ENCODE measurements around the gene RBM28. TPM values are rescaled to one million over a fixed set of nuclear protein-coding genes. Genes with fewer than 3 reads are reported as not detected.

RBM28 gene
- total and polyA plus RNA-seq, 2 of the 8 experiments (the other 6 are each of a cell fraction or from before 2014, with no cell fraction given), result 12.8 to 65.3 TPM

DNA sequence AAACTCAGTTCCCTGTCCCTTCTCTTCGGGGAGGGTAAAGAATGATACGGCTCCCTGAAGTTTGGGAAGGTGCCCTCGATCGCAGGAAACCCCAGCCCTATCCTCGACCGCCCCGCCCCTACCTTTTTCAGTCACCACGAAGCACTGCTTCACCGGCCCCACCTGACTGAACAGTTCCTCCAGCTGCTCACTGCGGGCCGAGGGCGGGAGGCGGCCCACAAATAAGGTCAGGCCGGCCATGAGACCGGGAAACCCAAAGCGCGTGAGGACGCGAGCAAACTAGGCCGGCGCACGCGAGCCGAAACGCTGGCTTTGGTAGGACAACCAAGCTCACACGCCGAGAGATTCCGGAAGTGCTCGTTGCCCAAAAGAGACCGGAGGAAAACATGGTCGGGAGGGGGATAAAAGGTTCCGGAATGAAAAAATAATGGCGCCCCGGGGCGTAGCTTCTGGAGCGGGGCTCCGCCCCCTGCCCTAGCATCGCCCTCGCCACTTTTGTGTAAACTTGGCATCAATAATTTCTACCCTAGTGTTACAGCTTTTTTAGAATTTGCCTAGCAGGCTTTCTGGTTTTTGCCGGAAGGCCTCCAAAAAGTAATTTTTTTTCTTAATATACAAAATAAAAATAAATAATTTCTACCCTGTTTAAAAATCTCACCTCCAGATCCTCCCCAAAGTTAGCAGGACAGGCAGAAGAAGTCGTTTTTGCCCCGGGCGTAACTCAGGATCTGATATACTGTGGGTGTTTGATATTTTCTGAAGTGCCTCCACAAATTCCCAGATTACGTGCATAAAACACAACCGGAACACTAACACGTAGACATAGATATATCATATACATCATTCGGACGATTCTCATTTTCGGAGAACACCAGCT lies at the start of gene RBM28 (continued):
- TF ChIP-seq KDM5A (IDR thresholded peaks at IDR 0.05; ENCODE audit: low read length) (peak; percentile 82), POLR2A (IDR thresholded peaks at IDR 0.05; ENCODE audit: control extremely low read depth in 1 of 2, low read depth in 2 of 2, low read length in 2 of 2) (peak; percentile 85 to 91), NANOG (IDR thresholded peaks at IDR 0.05; ENCODE audit: insufficient read depth, low read depth, low read length, poor library complexity, severe bottlenecking) (peak; percentile 6), TCF12 (IDR thresholded peaks at IDR 0.05; ENCODE audit: low read depth, low read length) (peak; percentile 56; the same call in 1 of the 2 replicates), NRF1 (IDR thresholded peaks at IDR 0.05; ENCODE audit: low read depth, low read length) (no peak), CREB1 (IDR thresholded peaks at IDR 0.05) (peak; percentile 32; the same call in 1 of the 2 replicates), SP2 (IDR thresholded peaks at IDR 0.05; ENCODE audit: low read length) (no peak), HDAC6 (IDR thresholded peaks at IDR 0.05; ENCODE audit: low read depth, low read length) (no peak), KDM1A (IDR thresholded peaks at IDR 0.05; ENCODE audit: borderline replicate concordance, low read length) (no peak), CHD1 (IDR thresholded peaks at IDR 0.05; ENCODE audit: low read depth, low read length) (no peak; the same call in 1 of the 2 replicates)
- TF ChIP-seq, protein P1, sequence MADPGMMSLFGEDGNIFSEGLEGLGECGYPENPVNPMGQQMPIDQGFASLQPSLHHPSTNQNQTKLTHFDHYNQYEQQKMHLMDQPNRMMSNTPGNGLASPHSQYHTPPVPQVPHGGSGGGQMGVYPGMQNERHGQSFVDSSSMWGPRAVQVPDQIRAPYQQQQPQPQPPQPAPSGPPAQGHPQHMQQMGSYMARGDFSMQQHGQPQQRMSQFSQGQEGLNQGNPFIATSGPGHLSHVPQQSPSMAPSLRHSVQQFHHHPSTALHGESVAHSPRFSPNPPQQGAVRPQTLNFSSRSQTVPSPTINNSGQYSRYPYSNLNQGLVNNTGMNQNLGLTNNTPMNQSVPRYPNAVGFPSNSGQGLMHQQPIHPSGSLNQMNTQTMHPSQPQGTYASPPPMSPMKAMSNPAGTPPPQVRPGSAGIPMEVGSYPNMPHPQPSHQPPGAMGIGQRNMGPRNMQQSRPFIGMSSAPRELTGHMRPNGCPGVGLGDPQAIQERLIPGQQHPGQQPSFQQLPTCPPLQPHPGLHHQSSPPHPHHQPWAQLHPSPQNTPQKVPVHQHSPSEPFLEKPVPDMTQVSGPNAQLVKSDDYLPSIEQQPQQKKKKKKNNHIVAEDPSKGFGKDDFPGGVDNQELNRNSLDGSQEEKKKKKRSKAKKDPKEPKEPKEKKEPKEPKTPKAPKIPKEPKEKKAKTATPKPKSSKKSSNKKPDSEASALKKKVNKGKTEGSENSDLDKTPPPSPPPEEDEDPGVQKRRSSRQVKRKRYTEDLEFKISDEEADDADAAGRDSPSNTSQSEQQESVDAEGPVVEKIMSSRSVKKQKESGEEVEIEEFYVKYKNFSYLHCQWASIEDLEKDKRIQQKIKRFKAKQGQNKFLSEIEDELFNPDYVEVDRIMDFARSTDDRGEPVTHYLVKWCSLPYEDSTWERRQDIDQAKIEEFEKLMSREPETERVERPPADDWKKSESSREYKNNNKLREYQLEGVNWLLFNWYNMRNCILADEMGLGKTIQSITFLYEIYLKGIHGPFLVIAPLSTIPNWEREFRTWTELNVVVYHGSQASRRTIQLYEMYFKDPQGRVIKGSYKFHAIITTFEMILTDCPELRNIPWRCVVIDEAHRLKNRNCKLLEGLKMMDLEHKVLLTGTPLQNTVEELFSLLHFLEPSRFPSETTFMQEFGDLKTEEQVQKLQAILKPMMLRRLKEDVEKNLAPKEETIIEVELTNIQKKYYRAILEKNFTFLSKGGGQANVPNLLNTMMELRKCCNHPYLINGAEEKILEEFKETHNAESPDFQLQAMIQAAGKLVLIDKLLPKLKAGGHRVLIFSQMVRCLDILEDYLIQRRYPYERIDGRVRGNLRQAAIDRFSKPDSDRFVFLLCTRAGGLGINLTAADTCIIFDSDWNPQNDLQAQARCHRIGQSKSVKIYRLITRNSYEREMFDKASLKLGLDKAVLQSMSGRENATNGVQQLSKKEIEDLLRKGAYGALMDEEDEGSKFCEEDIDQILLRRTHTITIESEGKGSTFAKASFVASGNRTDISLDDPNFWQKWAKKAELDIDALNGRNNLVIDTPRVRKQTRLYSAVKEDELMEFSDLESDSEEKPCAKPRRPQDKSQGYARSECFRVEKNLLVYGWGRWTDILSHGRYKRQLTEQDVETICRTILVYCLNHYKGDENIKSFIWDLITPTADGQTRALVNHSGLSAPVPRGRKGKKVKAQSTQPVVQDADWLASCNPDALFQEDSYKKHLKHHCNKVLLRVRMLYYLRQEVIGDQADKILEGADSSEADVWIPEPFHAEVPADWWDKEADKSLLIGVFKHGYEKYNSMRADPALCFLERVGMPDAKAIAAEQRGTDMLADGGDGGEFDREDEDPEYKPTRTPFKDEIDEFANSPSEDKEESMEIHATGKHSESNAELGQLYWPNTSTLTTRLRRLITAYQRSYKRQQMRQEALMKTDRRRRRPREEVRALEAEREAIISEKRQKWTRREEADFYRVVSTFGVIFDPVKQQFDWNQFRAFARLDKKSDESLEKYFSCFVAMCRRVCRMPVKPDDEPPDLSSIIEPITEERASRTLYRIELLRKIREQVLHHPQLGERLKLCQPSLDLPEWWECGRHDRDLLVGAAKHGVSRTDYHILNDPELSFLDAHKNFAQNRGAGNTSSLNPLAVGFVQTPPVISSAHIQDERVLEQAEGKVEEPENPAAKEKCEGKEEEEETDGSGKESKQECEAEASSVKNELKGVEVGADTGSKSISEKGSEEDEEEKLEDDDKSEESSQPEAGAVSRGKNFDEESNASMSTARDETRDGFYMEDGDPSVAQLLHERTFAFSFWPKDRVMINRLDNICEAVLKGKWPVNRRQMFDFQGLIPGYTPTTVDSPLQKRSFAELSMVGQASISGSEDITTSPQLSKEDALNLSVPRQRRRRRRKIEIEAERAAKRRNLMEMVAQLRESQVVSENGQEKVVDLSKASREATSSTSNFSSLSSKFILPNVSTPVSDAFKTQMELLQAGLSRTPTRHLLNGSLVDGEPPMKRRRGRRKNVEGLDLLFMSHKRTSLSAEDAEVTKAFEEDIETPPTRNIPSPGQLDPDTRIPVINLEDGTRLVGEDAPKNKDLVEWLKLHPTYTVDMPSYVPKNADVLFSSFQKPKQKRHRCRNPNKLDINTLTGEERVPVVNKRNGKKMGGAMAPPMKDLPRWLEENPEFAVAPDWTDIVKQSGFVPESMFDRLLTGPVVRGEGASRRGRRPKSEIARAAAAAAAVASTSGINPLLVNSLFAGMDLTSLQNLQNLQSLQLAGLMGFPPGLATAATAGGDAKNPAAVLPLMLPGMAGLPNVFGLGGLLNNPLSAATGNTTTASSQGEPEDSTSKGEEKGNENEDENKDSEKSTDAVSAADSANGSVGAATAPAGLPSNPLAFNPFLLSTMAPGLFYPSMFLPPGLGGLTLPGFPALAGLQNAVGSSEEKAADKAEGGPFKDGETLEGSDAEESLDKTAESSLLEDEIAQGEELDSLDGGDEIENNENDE (IDR thresholded peaks at IDR 0.05; ENCODE audit: insufficient replicate concordance, low read length), result no peak
